Esophagus squamous epithelium (tissue), 5 donors: ENCODE results near the gene NTN5. TPM values are rescaled to one million over a fixed set of nuclear protein-coding genes. Genes with fewer than 3 reads are reported as not detected.
"Not testable (repeated sequence)": the region's sequence is repeated elsewhere in the genome, so short reads cannot be mapped to it uniquely, and the experiment has no call there.

Experiments
- DNase-seq: peaks from one replicate; lab custom pipeline; 2025; lab: John Stamatoyannopoulos, UW
- H3K27ac ChIP-seq, 4 donors: fragments of 200-600 bp; sonication (generic); one replicate each; pipeline ENCODE4 v1.5.1; 2016 to 2019; ENCODE audit warnings: mild to moderate bottlenecking in 1 of 4
- H3K27me3 ChIP-seq, 4 donors: fragments of 200-600 bp; sonication (generic); 1 replicate in 3 of 4; 2 replicates in 1 of 4; pipeline versions ENCODE4 v1.5.1 to v1.6.0; 2017 to 2021; ENCODE audit warnings: antibody characterized with exemption in 1 of 4
- H3K36me3 ChIP-seq, 3 donors: fragments of 200-600 bp; sonication (generic); one replicate each; pipeline ENCODE4 v1.5.1; 2016 to 2019
- H3K4me1 ChIP-seq, 3 donors: fragments of 200-600 bp; sonication (generic); one replicate each; pipeline ENCODE4 v1.5.1; 2017 to 2019
- H3K4me3 ChIP-seq, 4 donors: fragments of 200-600 bp; sonication (generic); 1 replicate in 3 of 4; 2 replicates in 1 of 4; pipeline ENCODE4 v1.5.1; 2016 to 2019; ENCODE audit warnings: mild to moderate bottlenecking in 2 of 4, moderate library complexity in 1 of 4
- H3K9me3 ChIP-seq, 3 donors: fragments of 200-600 bp; sonication (generic); one replicate each; pipeline ENCODE4 v1.5.1; 2016 to 2019
- CTCF ChIP-seq, 6 experiments: fragments of 450-650 bp in 4 of 6; fragments of 200-600 bp in 2 of 6; sonication (generic) in 2 of 6; IDR thresholded peaks; one replicate each; pipeline ENCODE4 v1.5.1; 2016 to 2019; ENCODE audit warnings: antibody characterized with exemption in 6 of 6, mild to moderate bottlenecking in 4 of 6, moderate library complexity in 4 of 6
- POLR2A ChIP-seq, 4 donors: fragments of 450-650 bp; IDR thresholded peaks; one replicate each; pipeline ENCODE4 v1.6.1; 2017; ENCODE audit warnings: antibody characterized with exemption in 4 of 4, mild to moderate bottlenecking in 4 of 4, moderate library complexity in 3 of 4
- WGBS, 2 donors: methylation state at CpG; one replicate each; pipeline ENCODE4 v1.1.5; 2018; 5-methylcytosine and 5-hydroxymethylcytosine counted together
- intact Hi-C: fragments of 100-400 bp; cut with DNase I; formaldehyde crosslinking; loops from one replicate; pipeline ENCODE4 v1.15.0; 2022
- total RNA-seq, 4 donors: library from RNA; depleted of rRNA; stranded (reverse); fragments of >200 nt; gene quantifications; one replicate each; pipeline ENCODE4 v1.1.0, GENCODE V29; 2016
- donor health status: DM: yes; HTN: yes; CAD: no.

Gene NTN5
- total RNA-seq, 4 donors from 2014 or later, result 0.57 TPM; not detected in 3

GRCh38 chr19:48661711-48662090 lies 11.1 kb downstream of the NTN5 start:
- intact Hi-C loops, result no loop called here
- Histone ChIP-seq H3K4me3 (no peak overlapping the region), H3K9me3 (no peaks in the 10 kb centered on the region), H3K4me1 (peaks cover 0 to 14% (median 11%) of the 10 kb centered on the region in 3 donors), H3K27me3 (no peaks in the 10 kb centered on the region), H3K36me3 (no peaks in the 10 kb centered on the region), H3K27ac (no peak overlapping the region)
- no peak for TF ChIP-seq CTCF (IDR thresholded peaks at IDR 0.05)
- TF ChIP-seq POLR2A (IDR thresholded peaks at IDR 0.05), result no peak
- 63% methylated on average over 1 of the region's 50 CpGs; no CpG with 5 or more reads in 1 of the 2 donors for WGBS, 2 donors
- DNase-seq, result no peak

GRCh38 chr19:48660852-48661710 lies 11.7 kb downstream of the NTN5 start:
- peaks cover 0 to 14% (median 11%) of the 10 kb centered on the region in 3 donors for H3K4me1 ChIP-seq
- no peaks in the 10 kb centered on the region for H3K27me3 ChIP-seq
- no peaks in the 10 kb centered on the region for H3K36me3 ChIP-seq
- DNase-seq, result no peak
- H3K27ac ChIP-seq, result peak overlapping the region in 3 of 4 donors; percentile 42 to 70 (median 56)
- peak overlapping the region in 1 of 4 donors; percentile 40 for H3K4me3 ChIP-seq
- 41 to 54% methylated on average over 22 to 25 of the region's 35 CpGs for WGBS, 2 donors
- intact Hi-C loops, result no loop called here
- TF ChIP-seq POLR2A (IDR thresholded peaks at IDR 0.05) (no peak), CTCF (IDR thresholded peaks at IDR 0.05) (no peak)
- no peaks in the 10 kb centered on the region for H3K9me3 ChIP-seq

- intact Hi-C loops, result loop anchor here (10.0 kb wide), 1 partner anchor 115 kb away; no protein-coding TSS in a partner anchor
- 74% methylated on average over 4 to 5 of the region's 5 CpGs for WGBS, 2 donors
- no peaks in the 10 kb centered on the region for H3K27me3 ChIP-seq
- no peak overlapping the region for H3K4me3 ChIP-seq
- no peak for DNase-seq
- no peak overlapping the region for H3K27ac ChIP-seq
- peaks cover 0 to 14% (median 11%) of the 10 kb centered on the region in 3 donors for H3K4me1 ChIP-seq
- TF ChIP-seq POLR2A (IDR thresholded peaks at IDR 0.05) (no peak), CTCF (IDR thresholded peaks at IDR 0.05) (no peak)
- H3K36me3 ChIP-seq, result no peaks in the 10 kb centered on the region
- H3K9me3 ChIP-seq, result no peaks in the 10 kb centered on the region
These were observed 13.0 kb downstream of the NTN5 start for GRCh38 chr19:48659768-48660167.

- H3K36me3 ChIP-seq, result no peaks in the 10 kb centered on the region
- DNase-seq, result no peak
- no peak overlapping the region for H3K4me3 ChIP-seq
- no peaks in the 10 kb centered on the region for H3K9me3 ChIP-seq
- H3K4me1 ChIP-seq, result peaks cover 0 to 14% (median 11%) of the 10 kb centered on the region in 3 donors
- H3K27ac ChIP-seq, result no peak overlapping the region
- H3K27me3 ChIP-seq, result no peaks in the 10 kb centered on the region
- TF ChIP-seq POLR2A (IDR thresholded peaks at IDR 0.05), result no peak
- TF ChIP-seq CTCF (IDR thresholded peaks at IDR 0.05), result no peak
- 88 to 90% methylated on average over 6 of the region's 6 CpGs for WGBS, 2 donors
- intact Hi-C loops, result loop anchor here (10.0 kb wide), 1 partner anchor 116 kb away; no protein-coding TSS in a partner anchor
These were observed 14.3 kb downstream of the NTN5 start for GRCh38 chr19:48658483-48658882.

GRCh38 chr19:48657828-48658227 lies 15.0 kb downstream of the NTN5 start:
- not testable (repeated sequence) for H3K27ac ChIP-seq, H3K36me3 ChIP-seq, H3K27me3 ChIP-seq, H3K9me3 ChIP-seq, DNase-seq, H3K4me3 ChIP-seq
- intact Hi-C loops, result loop anchor here (10.0 kb wide), 1 partner anchor 117 kb away; no protein-coding TSS in a partner anchor
- H3K4me1 ChIP-seq, result peaks cover 0 to 14% (median 11%) of the 10 kb centered on the region in 3 donors
- 90% methylated on average over 2 to 4 of the region's 5 CpGs for WGBS, 2 donors
